HG02973 (cell line): ENCODE data around the gene ESPL1.

ENCODE experiments used
- ATAC-seq: cut with Tn5 transposase; IDR thresholded peaks from one replicate; pipeline ENCODE4 v1.9.1; 2021; ENCODE audit warnings: moderate library complexity; ENCODE audit not compliant: unreplicated experiment

Gene ESPL1

DNA sequence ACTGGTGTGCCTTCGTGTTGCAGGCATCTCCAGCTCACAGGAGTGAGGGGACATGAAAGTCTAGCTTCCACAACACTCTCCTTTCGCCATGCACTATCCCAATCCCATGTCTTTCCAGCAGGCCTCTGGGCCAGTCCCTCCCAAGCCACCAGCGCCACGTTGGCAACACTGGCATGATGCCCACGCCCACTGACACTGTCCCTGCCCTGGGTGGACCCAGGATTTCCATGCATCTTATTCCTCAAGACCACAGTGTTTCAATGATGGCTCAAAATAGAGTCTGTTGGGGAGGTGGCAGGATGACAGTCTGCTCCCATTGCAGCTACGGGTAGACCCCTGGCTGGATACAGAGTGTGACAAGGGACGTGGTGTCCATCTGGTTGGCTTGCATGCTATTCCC, 65.7 kb downstream of the ESPL1 start:
- no peak for ATAC-seq

DNA sequence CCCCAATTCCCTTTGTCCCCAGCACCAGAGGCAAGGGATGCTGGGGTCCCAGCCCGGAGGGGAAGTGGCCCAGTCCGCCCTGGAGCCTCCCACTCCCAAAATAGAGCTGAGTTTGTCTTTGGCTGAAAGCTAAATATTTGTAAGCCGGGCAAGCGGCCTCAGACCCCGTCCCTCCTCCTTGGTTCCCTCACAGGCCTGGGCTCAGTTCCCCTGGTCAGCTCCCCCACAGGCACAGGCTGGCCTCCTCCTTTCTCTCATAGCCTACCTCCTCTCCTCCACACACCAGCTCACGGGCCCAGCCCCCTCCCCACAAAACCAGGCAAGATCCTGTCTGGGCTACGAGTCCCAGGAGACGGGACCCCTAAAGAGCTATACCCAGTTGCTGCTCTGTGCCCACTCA, 66.7 kb downstream of the ESPL1 start:
- ATAC-seq, result no peak

DNA sequence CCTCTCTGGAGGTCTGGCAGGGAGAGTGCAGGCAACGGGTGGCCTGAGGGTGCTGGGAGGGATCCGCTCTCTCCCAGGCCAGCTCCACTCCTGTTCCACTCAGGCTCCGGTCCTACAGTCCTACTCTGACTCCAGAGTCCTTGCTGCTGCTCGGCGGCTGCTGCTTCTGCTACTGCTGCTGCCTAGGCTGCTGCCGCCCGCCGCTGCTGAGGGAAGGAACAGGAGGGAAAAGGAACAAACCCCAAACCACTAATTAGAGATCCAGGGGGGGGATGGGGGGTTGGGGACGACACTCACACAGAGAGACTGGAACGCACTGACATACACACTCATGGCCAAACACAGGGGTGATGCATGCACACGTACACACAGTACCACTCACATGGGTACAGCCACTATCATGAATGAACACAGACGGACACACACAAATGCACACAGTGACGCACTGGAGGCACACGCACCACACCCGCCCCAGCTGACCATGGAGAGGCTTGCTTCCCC, 68.1 kb downstream of the ESPL1 start, which contains the start of gene SP7:
Gene SP7 (minus strand): TSS at position 174 of the 501 bp plus-strand sequence. CDS start 708 bp downstream, outside the sequence.
- ATAC-seq, result no peak

DNA sequence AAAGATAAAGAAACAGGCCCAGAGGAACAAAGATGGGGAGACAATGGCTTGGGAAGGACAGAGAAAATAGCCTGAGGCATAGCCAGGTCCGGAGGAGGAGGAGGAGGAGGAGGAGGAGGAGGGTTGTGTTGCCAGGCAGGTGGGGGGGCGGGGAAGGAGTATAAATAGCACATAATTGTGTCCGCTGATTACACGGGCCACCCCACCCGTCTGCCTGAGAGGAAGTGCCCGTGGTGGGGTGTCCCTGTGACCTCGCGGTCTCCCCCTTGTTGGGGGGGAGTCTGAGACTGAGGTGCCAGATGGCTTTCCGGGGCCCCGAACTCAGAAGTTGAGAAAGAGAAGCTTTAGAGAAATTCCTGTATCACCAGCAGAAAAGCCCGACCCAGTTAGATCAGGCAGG, 69.9 kb downstream of the ESPL1 start:
- no peak for ATAC-seq

- ATAC-seq, result no peak
These were observed 70.8 kb downstream of the ESPL1 start for GRCh38 chr12:53338916-53339315.

- ATAC-seq, result no peak
These were observed 72.3 kb downstream of the ESPL1 start for GRCh38 chr12:53340398-53340797.
